ENCODE results near the gene RHOA. TPM values are rescaled to one million over a fixed set of nuclear protein-coding genes. Genes with fewer than 3 reads are reported as not detected.
"Not testable (repeated sequence)": the region's sequence is repeated elsewhere in the genome, so short reads cannot be mapped to it uniquely, and the experiment has no call there.

The RHOA gene
- total and polyA plus RNA-seq, 10 donors = 226 to 693 (median 481) TPM

DNA sequence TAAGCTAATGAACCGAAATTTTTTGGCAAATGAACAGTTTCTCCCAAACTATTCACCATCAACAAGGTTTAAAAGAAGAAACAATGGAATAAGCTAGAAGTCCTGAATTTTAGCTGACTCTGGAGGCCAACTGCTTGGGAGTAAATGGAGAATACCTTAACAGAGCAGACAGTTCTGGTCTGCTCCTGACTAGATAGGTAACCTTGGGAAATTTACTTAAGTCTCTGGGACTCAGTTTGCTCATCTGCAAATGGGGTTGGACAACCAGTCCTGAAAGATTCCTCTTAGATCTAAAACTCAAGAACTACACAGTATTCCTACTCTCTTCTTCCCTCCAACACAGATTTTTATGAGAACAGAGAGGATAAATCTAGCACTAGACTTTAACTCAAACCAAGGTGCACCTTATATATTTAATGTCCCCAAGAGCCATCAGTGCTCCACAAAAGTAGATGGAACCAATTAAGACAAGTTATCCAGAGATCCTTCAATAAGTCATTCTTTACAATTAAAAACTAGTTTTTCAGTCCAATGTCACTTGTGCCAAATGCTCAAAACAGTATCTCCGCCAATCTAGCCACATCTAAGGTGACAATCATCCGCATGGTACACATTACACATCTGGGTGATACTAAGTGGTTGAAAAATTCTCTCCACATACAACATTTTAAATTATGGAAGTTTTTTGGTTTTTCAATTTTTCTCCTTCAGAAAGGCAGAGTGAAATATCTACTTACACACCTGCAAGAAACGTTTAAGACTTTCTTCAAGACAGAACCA, 1.5 kb downstream of the RHOA start:
- H3K36me3 ChIP-seq = peaks cover 0 to 23% (median 8%) of the 10 kb centered on the region in 6 donors
- H3K27me3 ChIP-seq (replicated peaks in 1 of 7) = no peaks in the 10 kb centered on the region
- TF ChIP-seq POLR2AphosphoS5 (IDR thresholded peaks at IDR 0.05) = no peak
- no peak for TF ChIP-seq CTCF (IDR thresholded peaks at IDR 0.05 in 8 of 11, conservative IDR thresholded peaks at IDR 0.05 in 3 of 11)
- no peak for TF ChIP-seq POLR2A (IDR thresholded peaks at IDR 0.05)
- H3K27ac ChIP-seq = peak overlapping the region; percentile 89 to 100 (median 98)
- no peaks in the 10 kb centered on the region for H3K9me3 ChIP-seq
- 16 to 30% (median 26%) methylated on average over 4 of the region's 4 CpGs for WGBS, 5 donors
- intact Hi-C loops (cut with DNase I; ENCODE audit: low total_unique reads) = loop anchor here (5.0 kb wide), 1 partner anchor 68 kb away; the partner anchor contains the start of gene USP4
- H3K4me3 ChIP-seq = peak overlapping the region; percentile 55 to 92 (median 78)
- DNase-seq = no peak
- H3K4me1 ChIP-seq = peaks cover 63 to 87% (median 82%) of the 10 kb centered on the region in 6 donors

DNA sequence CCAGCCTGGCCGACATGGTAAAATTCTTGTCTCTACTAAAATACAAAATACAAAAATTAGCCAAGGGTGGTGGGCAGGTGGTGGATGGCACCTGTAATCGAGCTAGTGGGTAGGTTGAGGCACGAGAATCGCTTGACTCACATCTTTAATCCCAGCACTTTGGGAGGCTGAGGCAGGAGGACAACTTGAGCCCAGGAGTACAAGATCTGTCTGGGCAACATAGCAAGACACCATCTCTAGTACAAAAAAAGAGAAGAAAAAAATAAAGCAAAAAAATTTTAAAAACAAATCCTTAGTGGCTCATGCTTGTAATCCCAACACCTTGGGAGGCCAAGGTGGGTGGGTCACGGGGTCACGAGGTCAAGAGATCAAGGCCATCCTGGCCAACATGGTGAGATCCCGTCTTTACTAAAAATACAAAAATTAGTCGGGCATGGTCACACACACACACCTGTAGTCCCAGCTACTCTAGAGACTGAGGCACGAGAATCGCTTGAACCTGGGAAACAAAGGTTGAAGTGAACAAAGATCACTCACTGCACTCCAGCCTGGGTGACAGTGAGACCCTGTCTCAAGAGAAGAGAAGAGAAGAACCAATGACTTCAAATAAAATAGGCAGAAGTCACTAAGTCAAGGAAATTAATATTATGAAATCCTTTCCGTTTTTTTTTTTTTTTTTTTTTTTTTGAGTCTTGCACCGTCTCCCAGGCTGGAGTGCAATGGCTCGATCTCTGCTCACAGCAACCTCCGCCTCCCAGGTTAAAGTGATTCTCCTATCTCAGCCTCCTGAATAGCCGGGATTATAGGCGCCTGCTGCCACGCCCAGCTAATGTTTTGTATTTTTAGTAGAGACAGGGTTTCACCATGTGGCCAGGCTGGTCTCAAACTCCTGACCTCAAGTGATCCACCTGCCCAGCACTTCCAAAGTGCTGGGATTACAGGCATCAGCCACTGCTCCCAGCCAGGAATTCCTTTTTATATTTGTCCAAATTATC, 4.9 kb downstream of the RHOA start:
- no peaks in the 10 kb centered on the region for H3K9me3 ChIP-seq
- no peaks in the 10 kb centered on the region for H3K27me3 ChIP-seq (replicated peaks in 1 of 7)
- peaks cover 0 to 31% (median 11%) of the 10 kb centered on the region in 6 donors for H3K36me3 ChIP-seq
- H3K4me1 ChIP-seq = peaks cover 54 to 91% (median 78%) of the 10 kb centered on the region in 6 donors
- TF ChIP-seq CTCF (IDR thresholded peaks at IDR 0.05 in 8 of 11, conservative IDR thresholded peaks at IDR 0.05 in 3 of 11) = no peak
- peak; percentile 51 for DNase-seq
- H3K27ac ChIP-seq = peak overlapping the region in 7 of 8 donors; percentile 15 to 100 (median 60)
- no peak overlapping the region for H3K4me3 ChIP-seq
- WGBS, 5 donors = 48 to 66% (median 51%) methylated on average over 17 of the region's 17 CpGs
- intact Hi-C loops (cut with DNase I; ENCODE audit: low total_unique reads) = no loop called here

DNA sequence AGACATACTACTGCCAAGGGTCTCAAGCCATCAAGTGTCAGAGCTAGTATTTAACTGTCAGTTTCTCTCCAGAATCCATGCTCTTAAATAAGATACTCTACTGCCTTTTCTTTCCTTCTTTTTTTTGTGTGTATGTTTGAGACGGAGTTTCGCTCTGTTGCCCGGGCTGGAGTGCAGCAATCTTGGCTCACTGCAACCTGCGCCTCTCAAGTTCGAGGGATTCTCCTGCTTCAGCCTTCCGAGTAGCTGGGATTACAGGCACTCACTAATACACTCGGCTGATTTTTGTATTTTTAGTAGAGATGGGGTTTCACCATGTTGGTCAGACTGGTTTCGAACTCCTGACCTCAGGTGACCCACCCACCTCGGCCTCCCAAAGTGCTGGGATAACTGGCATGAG, 6.2 kb downstream of the RHOA start:
- Histone ChIP-seq H3K4me1 (peaks cover 60 to 99% (median 90%) of the 10 kb centered on the region in 6 donors), H3K36me3 (peaks cover 0 to 40% (median 12%) of the 10 kb centered on the region in 6 donors), H3K27ac (peak overlapping the region in 5 of 8 donors; percentile 4 to 100 (median 66))
- H3K27me3 ChIP-seq (replicated peaks in 1 of 7); H3K9me3 ChIP-seq; intact Hi-C loops (cut with DNase I; ENCODE audit: low total_unique reads); H3K4me3 ChIP-seq: not testable (repeated sequence)
- 57 to 79% (median 77%) methylated on average over 9 of the region's 9 CpGs for WGBS, 5 donors
- peak; percentile 9 for DNase-seq

DNA sequence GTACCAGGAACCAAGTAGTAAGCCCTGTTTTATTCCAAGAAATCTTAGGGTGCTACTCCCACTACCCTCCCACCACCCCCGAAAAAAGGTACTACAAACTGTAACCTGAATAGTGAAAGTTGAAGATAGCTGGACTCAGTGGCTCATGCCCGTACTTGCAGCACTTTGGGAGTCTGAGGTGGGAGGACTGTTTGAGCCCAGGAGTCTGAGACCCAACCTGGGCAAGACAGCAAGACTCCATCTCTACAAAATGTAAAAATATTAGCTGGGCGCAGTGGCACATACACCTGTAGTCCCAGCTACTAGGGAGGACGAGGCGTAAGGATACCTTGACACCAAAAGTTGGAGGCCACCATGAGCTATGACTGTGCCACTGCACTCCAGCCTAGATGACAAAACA, 7.9 kb downstream of the RHOA start:
- DNase-seq = peak; percentile 10
- intact Hi-C loops (cut with DNase I; ENCODE audit: low total_unique reads) = no loop called here
- H3K36me3 ChIP-seq = peaks cover 0 to 40% (median 12%) of the 10 kb centered on the region in 6 donors
- WGBS, 5 donors = 77 to 96% (median 95%) methylated on average over 5 of the region's 5 CpGs
- H3K27ac ChIP-seq = no peak overlapping the region
- no peak overlapping the region for H3K4me3 ChIP-seq
- H3K4me1 ChIP-seq = peaks cover 57 to 99% (median 89%) of the 10 kb centered on the region in 6 donors
- no peak for TF ChIP-seq POLR2A (IDR thresholded peaks at IDR 0.05)
- TF ChIP-seq POLR2AphosphoS5 (IDR thresholded peaks at IDR 0.05) = no peak
- no peak for TF ChIP-seq CTCF (IDR thresholded peaks at IDR 0.05 in 8 of 11, conservative IDR thresholded peaks at IDR 0.05 in 3 of 11)
- no peaks in the 10 kb centered on the region for H3K9me3 ChIP-seq
- no peaks in the 10 kb centered on the region for H3K27me3 ChIP-seq (replicated peaks in 1 of 7)

Data from spleen (tissue), 11 donors.